ENCODE results near the gene SGMS2.

The SGMS2 gene

GRCh38 chr4:107863416-107863815, 38.7 kb downstream of the SGMS2 start:
- no peak for TF ChIP-seq CTCF (IDR thresholded peaks at IDR 0.05; ENCODE audit: low read depth, low read length, missing control alignments)
- in situ Hi-C loops (cut with HindIII; ENCODE audit: low pct_ligation_motif_present, low sequenced_read_pairs), result no loop called here
- Histone ChIP-seq H3K4me3 (ENCODE audit: low read depth, low read length) (no peak overlapping the region), H3K36me3 (replicated peaks) (no peaks in the 10 kb centered on the region), H3K27me3 (replicated peaks) (no peaks in the 10 kb centered on the region), H3K27ac (peak overlapping the region; percentile 65)
- peak; percentile 34 for DNase-seq

- H3K27ac ChIP-seq, result peak overlapping the region; percentile 65
- TF ChIP-seq CTCF (IDR thresholded peaks at IDR 0.05; ENCODE audit: low read depth, low read length, missing control alignments), result no peak
- peak; percentile 74 for DNase-seq
- no peak overlapping the region for H3K4me3 ChIP-seq (ENCODE audit: low read depth, low read length)
- no peaks in the 10 kb centered on the region for H3K27me3 ChIP-seq (replicated peaks)
- no peaks in the 10 kb centered on the region for H3K36me3 ChIP-seq (replicated peaks)
- in situ Hi-C loops (cut with HindIII; ENCODE audit: low pct_ligation_motif_present, low sequenced_read_pairs), result no loop called here
These were observed 39.2 kb downstream of the SGMS2 start for GRCh38 chr4:107863850-107864371.

- no peak for TF ChIP-seq CTCF (IDR thresholded peaks at IDR 0.05; ENCODE audit: low read depth, low read length, missing control alignments)
- Histone ChIP-seq H3K27ac (no peak overlapping the region), H3K4me3 (ENCODE audit: low read depth, low read length) (no peak overlapping the region), H3K36me3 (replicated peaks) (no peaks in the 10 kb centered on the region), H3K27me3 (replicated peaks) (no peaks in the 10 kb centered on the region)
- no peak for DNase-seq
- in situ Hi-C loops (cut with HindIII; ENCODE audit: low pct_ligation_motif_present, low sequenced_read_pairs), result no loop called here
These were observed 42.0 kb downstream of the SGMS2 start for GRCh38 chr4:107866726-107867125.

- Histone ChIP-seq H3K27me3 (replicated peaks) (no peaks in the 10 kb centered on the region), H3K36me3 (replicated peaks) (no peaks in the 10 kb centered on the region), H3K4me3 (ENCODE audit: low read depth, low read length) (no peak overlapping the region), H3K27ac (no peak overlapping the region)
- DNase-seq, result no peak
- no peak for TF ChIP-seq CTCF (IDR thresholded peaks at IDR 0.05; ENCODE audit: low read depth, low read length, missing control alignments)
- in situ Hi-C loops (cut with HindIII; ENCODE audit: low pct_ligation_motif_present, low sequenced_read_pairs), result no loop called here
These were observed 45.5 kb downstream of the SGMS2 start for GRCh38 chr4:107870236-107870635.

- in situ Hi-C loops (cut with HindIII; ENCODE audit: low pct_ligation_motif_present, low sequenced_read_pairs), result no loop called here
- no peak for DNase-seq
- Histone ChIP-seq H3K27me3 (replicated peaks) (no peaks in the 10 kb centered on the region), H3K36me3 (replicated peaks) (no peaks in the 10 kb centered on the region), H3K4me3 (ENCODE audit: low read depth, low read length) (no peak overlapping the region), H3K27ac (no peak overlapping the region)
- no peak for TF ChIP-seq CTCF (IDR thresholded peaks at IDR 0.05; ENCODE audit: low read depth, low read length, missing control alignments)
These were observed 46.4 kb downstream of the SGMS2 start for GRCh38 chr4:107870916-107871786.

Data from brain microvascular endothelial cell (primary cell).